NCI-H2227 treated with DMSO at 0.1 percent for 48 hours (cell line): ENCODE measurements around the gene DUSP7.
A peak's percentile ranks its signal among the peaks of the same experiment; 100 is the strongest.

Experiments used
- DNase-seq: peaks from one replicate; lab custom pipeline; 2025; lab: John Stamatoyannopoulos, UW

DUSP7 gene

GRCh38 chr3:52026041-52026440 is 30.3 kb downstream of the DUSP7 start:
- DNase-seq = no peak

GRCh38 chr3:52025453-52025852 is 30.9 kb downstream of the DUSP7 start:
- no peak for DNase-seq

GRCh38 chr3:52024765-52025452 is 31.5 kb downstream of the DUSP7 start:
- DNase-seq = no peak

GRCh38 chr3:52023860-52024764 is 32.3 kb downstream of the DUSP7 start:
- DNase-seq = peak; percentile 25

- no peak for DNase-seq
Observed at GRCh38 chr3:52023101-52023770, 33.1 kb downstream of the DUSP7 start.

- DNase-seq = no peak
Observed at GRCh38 chr3:52022323-52023100, 33.9 kb downstream of the DUSP7 start.

GRCh38 chr3:52021489-52022268 is 34.7 kb downstream of the DUSP7 start:
- peak; percentile 8 for DNase-seq

GRCh38 chr3:52020796-52021195 is 35.6 kb downstream of the DUSP7 start:
- no peak for DNase-seq

- DNase-seq = no peak
Observed at GRCh38 chr3:52019352-52020080, 36.9 kb downstream of the DUSP7 start.

GRCh38 chr3:52018319-52019000 is 37.9 kb downstream of the DUSP7 start:
- no peak for DNase-seq

GRCh38 chr3:52017586-52017985 is 38.8 kb downstream of the DUSP7 start:
- DNase-seq = no peak

- DNase-seq = peak; percentile 19
Observed at GRCh38 chr3:52015438-52016228, 40.7 kb downstream of the DUSP7 start.

GRCh38 chr3:52014613-52015012 is 41.8 kb downstream of the DUSP7 start:
- DNase-seq = no peak

GRCh38 chr3:52013802-52014598 is 42.4 kb downstream of the DUSP7 start:
- no peak for DNase-seq

- no peak for DNase-seq
Observed at GRCh38 chr3:52012699-52013098, 43.7 kb downstream of the DUSP7 start.

GRCh38 chr3:52010431-52010830 is 45.9 kb downstream of the DUSP7 start:
- no peak for DNase-seq

GRCh38 chr3:52007291-52007690 is 49.1 kb downstream of the DUSP7 start:
- DNase-seq = no peak

- DNase-seq = no peak
Observed at GRCh38 chr3:52006820-52007133, 49.6 kb downstream of the DUSP7 start.
